Activated CD4-positive, alpha-beta T cell treated with anti-CD3 and anti-CD28 coated beads, Interleukin-2, amount 10 ng/mL, durations not matched to agents 7 days and 5 days (primary cell): Measurements from ENCODE around the gene PIGC. TPM values are rescaled to one million over a fixed set of nuclear protein-coding genes. Genes with fewer than 3 reads are reported as not detected.
A peak's percentile ranks its signal among the peaks of the same experiment; 100 is the strongest.

Experiments
- CTCF ChIA-PET: fragments of 350-600 bp; sonication (Branson Sonifier 250); formaldehyde crosslinking; loops from one replicate; lab custom pipeline; 2021; ENCODE audit warnings: antibody characterized with exemption; lab: Charles Lee
- POLR2A ChIA-PET: fragments of 350-600 bp; sonication (Branson Sonifier 250); formaldehyde crosslinking; loops from one replicate; lab custom pipeline; 2021; ENCODE audit warnings: antibody characterized with exemption; lab: Charles Lee
- DNase-seq: peaks from one replicate; pipeline ENCODE4 v3.0.0-alpha.2; 2020
- H3K27ac Mint-ChIP-seq: one replicate; pipeline ENCODE4 v1.8.0; 2021; ENCODE audit warnings: mild to moderate bottlenecking, moderate library complexity, mixed read lengths
- H3K27me3 Mint-ChIP-seq: one replicate; pipeline ENCODE4 v1.8.0; 2021; ENCODE audit warnings: mixed read lengths
- H3K36me3 Mint-ChIP-seq: one replicate; pipeline ENCODE4 v1.8.0; 2021; ENCODE audit warnings: low read depth, mixed read lengths
- H3K4me1 Mint-ChIP-seq: one replicate; pipeline ENCODE4 v1.8.0; 2021; ENCODE audit warnings: mixed read lengths
- H3K4me3 Mint-ChIP-seq: one replicate; pipeline ENCODE4 v1.8.0; 2021; ENCODE audit warnings: mild to moderate bottlenecking, moderate library complexity, mixed read lengths
- H3K9me3 Mint-ChIP-seq: one replicate; pipeline ENCODE4 v1.8.0; 2021; ENCODE audit warnings: mixed read lengths
- total RNA-seq, 2 experiments: library from RNA; stranded (reverse); gene quantifications; one replicate each; pipeline ENCODE4 v1.2.3, GENCODE V29; 2021

Gene PIGC
- total RNA-seq, 2 experiments from 2014 or later, result 28.6 to 32.7 TPM

DNA sequence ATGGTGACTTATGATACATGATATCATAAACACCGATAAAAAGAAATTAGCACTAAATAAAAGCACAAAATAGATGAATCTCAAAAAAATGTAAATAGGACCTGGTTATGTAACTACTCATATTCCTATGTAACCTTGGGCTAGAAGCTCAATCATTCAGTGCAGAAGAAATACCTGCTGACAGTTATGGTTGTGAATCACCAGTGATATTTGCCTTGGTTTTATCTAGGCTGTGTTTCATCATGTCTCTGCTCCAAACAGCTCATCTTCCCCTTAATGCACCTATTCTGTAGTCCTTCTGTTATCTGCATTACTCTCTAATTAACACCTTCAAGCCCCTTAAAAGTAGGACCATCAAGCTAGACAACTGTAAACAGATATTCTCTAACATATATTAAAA is 16.3 kb upstream of the PIGC start:
- no peak overlapping the region for H3K27ac Mint-ChIP-seq
- no peak overlapping the region for H3K4me3 Mint-ChIP-seq
- ChIA-PET POLR2A (no interaction called here), CTCF (no interaction called here)
- H3K36me3 Mint-ChIP-seq, result no peaks in the 10 kb centered on the region
- peaks cover 4% of the 10 kb centered on the region for H3K4me1 Mint-ChIP-seq
- peaks cover 27% of the 10 kb centered on the region for H3K27me3 Mint-ChIP-seq
- no peaks in the 10 kb centered on the region for H3K9me3 Mint-ChIP-seq
- DNase-seq, result no peak

DNA sequence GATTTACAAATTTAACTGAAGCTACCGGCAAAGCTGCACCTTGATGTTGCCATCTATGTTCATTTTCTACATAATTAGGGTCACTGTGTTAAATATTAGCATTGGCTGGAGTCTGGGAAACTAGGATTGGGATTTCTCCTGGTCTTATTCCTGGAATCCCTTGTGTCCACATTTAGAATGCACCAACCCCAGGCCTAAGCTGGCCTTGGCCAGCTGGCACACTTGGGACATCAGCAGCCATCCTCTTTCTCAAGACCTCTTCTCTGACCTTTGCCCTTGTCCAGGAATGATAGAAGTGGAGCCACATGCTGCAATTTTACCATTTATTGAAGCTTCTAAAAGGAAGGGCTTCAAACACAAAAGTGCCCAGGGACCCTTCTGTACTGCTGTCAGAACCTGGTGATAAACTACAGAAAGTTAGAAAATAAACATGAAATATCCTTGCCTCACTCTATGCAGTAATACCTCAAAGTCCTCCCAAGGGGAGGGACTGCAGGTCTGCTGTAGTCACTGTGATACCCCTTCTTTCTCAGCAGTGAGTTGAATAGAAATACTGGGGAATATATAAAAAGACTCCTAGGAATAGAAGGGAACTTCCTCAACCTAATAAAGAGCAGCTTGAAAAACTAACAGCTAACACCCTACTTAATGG is 13.7 kb upstream of the PIGC start:
- Mint-ChIP-seq H3K27me3 (peaks cover 27% of the 10 kb centered on the region), H3K4me3 (no peak overlapping the region), H3K9me3 (no peaks in the 10 kb centered on the region), H3K36me3 (no peaks in the 10 kb centered on the region), H3K4me1 (no peaks in the 10 kb centered on the region), H3K27ac (no peak overlapping the region)
- ChIA-PET CTCF (interaction anchor here (1.4 to 2.8 kb wide), 4 partner anchors 8 to 14 kb away, joined by 3 to 8 read pairs (median 6); partner anchors contain the start of gene PIGC), POLR2A (no interaction called here)
- no peak for DNase-seq

DNA sequence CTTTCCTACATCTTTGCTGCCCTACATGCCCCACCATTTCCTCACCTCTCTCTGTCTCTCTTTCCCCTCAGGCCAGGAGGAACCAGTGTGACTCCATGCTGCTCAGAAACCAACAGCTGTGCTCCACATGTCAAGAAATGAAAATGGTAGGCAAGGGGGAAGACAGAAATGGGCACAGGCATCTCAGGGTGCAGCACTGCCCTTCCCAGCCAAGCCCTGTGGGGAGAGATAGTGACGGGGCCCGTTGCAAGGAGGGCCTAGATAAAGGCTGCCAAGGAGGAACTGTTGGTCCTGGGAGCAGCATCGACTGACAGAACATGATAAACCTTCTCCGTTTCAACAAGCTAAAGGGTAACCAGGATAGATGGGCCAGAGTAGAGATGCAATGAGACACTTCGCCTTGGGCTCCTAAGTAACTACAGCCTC is 12.5 kb upstream of the PIGC start:
- POLR2A ChIA-PET, result no interaction called here

DNA sequence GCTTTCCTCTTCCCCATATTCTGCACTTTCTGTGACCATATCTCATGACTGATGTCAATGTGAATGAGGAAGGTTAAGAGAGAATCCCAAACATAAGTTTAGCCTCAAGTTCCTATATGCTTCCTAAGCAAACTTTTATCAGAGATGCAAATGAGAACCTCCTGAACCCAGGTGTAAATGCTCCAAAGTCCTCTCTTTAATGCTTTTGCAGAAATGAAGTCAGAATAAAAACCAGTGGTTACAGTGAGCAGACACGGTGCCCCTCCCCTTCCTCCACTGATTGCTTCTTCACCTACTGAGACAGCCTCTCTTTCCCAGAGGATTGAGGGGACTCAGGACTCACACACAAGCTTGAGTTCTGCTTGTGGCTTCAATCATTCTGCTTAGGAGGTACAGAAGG is 11.6 kb upstream of the PIGC start:
- no peak overlapping the region for H3K4me3 Mint-ChIP-seq
- no peak for DNase-seq
- no peak overlapping the region for H3K27ac Mint-ChIP-seq
- no peaks in the 10 kb centered on the region for H3K9me3 Mint-ChIP-seq
- no peaks in the 10 kb centered on the region for H3K36me3 Mint-ChIP-seq
- H3K4me1 Mint-ChIP-seq, result peaks cover 13% of the 10 kb centered on the region
- ChIA-PET CTCF (interaction anchor here (1.1 kb wide), 1 partner anchor 11 kb away, joined by 4 read pairs; the partner anchor contains the start of gene PIGC), POLR2A (no interaction called here)
- H3K27me3 Mint-ChIP-seq, result peaks cover 16% of the 10 kb centered on the region

More for the DNA sequence above, 12.5 kb upstream of the PIGC start:
- CTCF ChIA-PET, result interaction anchor here (0.7 to 2.8 kb wide), 4 partner anchors 9 to 817 kb away, joined by 3 to 7 read pairs (median 4); partner anchors contain the start of gene PIGC
- no peak for DNase-seq
- Mint-ChIP-seq H3K4me3 (no peak overlapping the region), H3K36me3 (no peaks in the 10 kb centered on the region), H3K27ac (no peak overlapping the region), H3K9me3 (no peaks in the 10 kb centered on the region), H3K4me1 (peaks cover 4% of the 10 kb centered on the region), H3K27me3 (peaks cover 23% of the 10 kb centered on the region)

DNA sequence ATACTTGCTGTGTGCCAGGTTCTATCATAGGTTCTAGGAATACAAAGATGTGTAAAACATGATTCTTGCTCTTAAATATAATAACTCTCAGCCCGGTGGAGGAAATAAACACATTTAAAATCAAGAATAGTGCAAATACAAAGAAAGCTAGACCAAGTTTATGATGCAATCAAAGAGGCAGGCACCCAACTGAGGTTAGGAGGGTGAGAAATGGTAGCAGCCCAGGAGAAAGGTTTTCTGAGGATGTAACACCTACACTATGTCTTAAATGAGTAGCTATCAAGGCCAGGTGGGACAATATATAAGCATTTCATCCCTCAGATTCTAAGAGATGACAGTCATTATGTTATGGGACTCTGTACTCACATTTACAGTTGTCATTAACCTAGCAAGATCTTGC is 9.7 kb upstream of the PIGC start:
- H3K36me3 Mint-ChIP-seq, result no peaks in the 10 kb centered on the region
- ChIA-PET POLR2A (no interaction called here), CTCF (interaction anchor here (1.1 kb wide), 1 partner anchor 10 kb away, joined by 4 read pairs; the partner anchor contains the start of gene PIGC)
- H3K4me1 Mint-ChIP-seq, result peaks cover 27% of the 10 kb centered on the region
- no peaks in the 10 kb centered on the region for H3K9me3 Mint-ChIP-seq
- DNase-seq, result no peak
- no peaks in the 10 kb centered on the region for H3K27me3 Mint-ChIP-seq
- no peak overlapping the region for H3K27ac Mint-ChIP-seq
- H3K4me3 Mint-ChIP-seq, result no peak overlapping the region

DNA sequence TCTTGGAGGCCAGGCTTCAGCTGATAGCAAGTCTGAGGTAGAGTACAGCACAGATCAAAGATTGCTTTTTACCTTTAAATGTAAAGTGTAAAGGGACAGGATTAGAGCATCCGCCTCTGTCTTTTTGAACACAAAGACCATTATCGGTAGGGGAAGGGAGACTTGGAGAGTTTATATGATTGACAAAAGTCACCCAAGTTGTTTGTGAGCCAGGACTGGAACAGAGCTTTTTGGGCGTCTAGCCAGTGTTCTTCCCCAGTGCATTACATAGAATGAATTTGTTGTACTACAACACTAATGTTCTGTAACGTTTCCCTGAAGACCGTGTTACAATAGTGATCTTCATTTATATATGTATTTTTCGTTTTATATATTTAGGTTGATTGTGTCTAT is 9.3 kb upstream of the PIGC start:
- H3K36me3 Mint-ChIP-seq, result no peaks in the 10 kb centered on the region
- peaks cover 27% of the 10 kb centered on the region for H3K4me1 Mint-ChIP-seq
- no peaks in the 10 kb centered on the region for H3K27me3 Mint-ChIP-seq
- ChIA-PET CTCF (interaction anchor here (0.8 kb wide), 1 partner anchor 10 kb away, joined by 3 read pairs; the partner anchor contains the start of gene PIGC), POLR2A (no interaction called here)
- no peak overlapping the region for H3K4me3 Mint-ChIP-seq
- H3K9me3 Mint-ChIP-seq, result no peaks in the 10 kb centered on the region
- no peak for DNase-seq
- H3K27ac Mint-ChIP-seq, result no peak overlapping the region

DNA sequence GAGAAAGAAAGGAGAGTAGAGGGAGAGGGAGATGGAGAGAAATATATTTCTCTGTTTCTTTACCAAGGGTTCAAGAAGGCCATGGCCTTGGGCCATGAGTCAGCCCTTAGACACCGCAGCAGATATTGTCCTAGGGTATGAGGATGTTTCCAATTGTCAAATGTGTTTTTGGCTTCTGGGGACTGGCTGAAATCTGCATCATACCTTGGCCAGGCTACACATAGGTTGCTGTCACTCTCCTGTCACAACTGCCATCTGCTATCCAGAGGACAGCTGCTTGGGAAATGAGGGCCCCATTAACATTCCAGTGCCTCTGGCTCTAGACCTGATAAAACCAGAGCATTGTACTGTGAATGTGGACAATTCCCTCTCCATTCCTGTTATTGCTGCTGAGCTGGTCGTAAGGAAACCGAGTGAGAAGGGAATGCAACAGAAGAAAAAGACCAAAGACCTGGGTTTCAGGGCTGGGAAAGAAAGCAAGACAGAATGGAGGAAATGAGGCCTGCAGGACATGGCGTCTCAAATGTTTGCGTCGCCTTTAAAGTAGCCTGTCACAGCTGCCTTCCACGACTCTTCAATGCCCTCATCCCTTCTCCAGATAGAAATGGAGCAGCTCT is 8.8 kb upstream of the PIGC start:
- Mint-ChIP-seq H3K4me1 (peaks cover 27% of the 10 kb centered on the region), H3K36me3 (no peaks in the 10 kb centered on the region), H3K27me3 (peaks cover 2% of the 10 kb centered on the region), H3K4me3 (no peak overlapping the region), H3K27ac (no peak overlapping the region), H3K9me3 (no peaks in the 10 kb centered on the region)
- DNase-seq, result no peak
- ChIA-PET POLR2A (no interaction called here), CTCF (interaction anchor here (0.8 kb wide), 1 partner anchor 9 kb away, joined by 3 read pairs; the partner anchor contains the start of gene PIGC)

DNA sequence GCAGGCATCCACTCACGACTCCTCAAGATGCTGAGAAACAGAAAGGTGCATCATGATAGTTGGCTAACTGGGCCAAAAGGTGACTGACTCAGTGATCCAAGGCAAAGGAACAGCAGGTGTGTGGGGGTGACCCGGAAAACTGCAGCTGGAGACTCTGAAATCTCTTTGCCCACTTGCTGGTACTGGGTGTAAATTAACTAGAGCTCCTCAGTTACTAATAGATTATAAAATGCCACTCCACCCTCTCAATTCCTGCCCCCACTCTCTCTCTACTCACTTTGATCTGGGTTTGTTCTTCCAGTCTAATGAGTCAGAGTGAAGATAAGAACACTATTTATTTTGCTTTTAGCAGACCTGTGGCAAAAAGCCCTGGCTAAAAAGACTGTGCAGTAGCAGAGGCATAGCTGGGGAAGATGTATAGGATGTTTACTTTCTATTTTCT is 7.2 kb upstream of the PIGC start:
- POLR2A ChIA-PET, result no interaction called here
- DNase-seq, result no peak
- H3K9me3 Mint-ChIP-seq, result no peaks in the 10 kb centered on the region
- H3K27ac Mint-ChIP-seq, result no peak overlapping the region
- H3K4me3 Mint-ChIP-seq, result no peak overlapping the region
- no peaks in the 10 kb centered on the region for H3K36me3 Mint-ChIP-seq
- H3K27me3 Mint-ChIP-seq, result peaks cover 3% of the 10 kb centered on the region
- H3K4me1 Mint-ChIP-seq, result peaks cover 27% of the 10 kb centered on the region
- CTCF ChIA-PET, result interaction anchor here (0.7 to 1.1 kb wide), 3 partner anchors 8 to 748 kb away, joined by 3 read pairs; no protein-coding TSS in a partner anchor

DNA sequence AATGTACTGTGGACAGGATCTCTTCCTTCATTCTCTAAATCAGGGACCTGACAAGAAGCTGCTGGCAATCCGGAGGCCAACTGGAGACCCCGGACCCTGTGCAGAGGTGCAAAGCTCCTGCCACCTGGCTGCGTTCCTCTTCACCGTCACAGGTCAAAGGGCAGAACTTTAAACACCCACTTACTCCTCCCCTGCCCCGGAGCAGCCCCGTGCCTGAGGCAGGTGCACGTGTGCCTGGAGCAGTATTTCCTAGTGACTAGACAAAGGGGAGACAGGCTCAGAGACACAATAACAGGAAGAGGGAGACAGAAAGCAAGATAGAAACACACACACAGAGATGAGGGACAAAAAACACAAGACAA is 6.6 kb upstream of the PIGC start:
- ChIA-PET CTCF (interaction anchor here (0.9 to 1.4 kb wide), 5 partner anchors 8 to 748 kb away, joined by 3 to 4 read pairs (median 3); no protein-coding TSS in a partner anchor), POLR2A (no interaction called here)
- no peak for DNase-seq
- no peaks in the 10 kb centered on the region for H3K9me3 Mint-ChIP-seq
- H3K4me3 Mint-ChIP-seq, result no peak overlapping the region
- H3K4me1 Mint-ChIP-seq, result peaks cover 27% of the 10 kb centered on the region
- no peak overlapping the region for H3K27ac Mint-ChIP-seq
- peaks cover 3% of the 10 kb centered on the region for H3K27me3 Mint-ChIP-seq
- H3K36me3 Mint-ChIP-seq, result no peaks in the 10 kb centered on the region

DNA sequence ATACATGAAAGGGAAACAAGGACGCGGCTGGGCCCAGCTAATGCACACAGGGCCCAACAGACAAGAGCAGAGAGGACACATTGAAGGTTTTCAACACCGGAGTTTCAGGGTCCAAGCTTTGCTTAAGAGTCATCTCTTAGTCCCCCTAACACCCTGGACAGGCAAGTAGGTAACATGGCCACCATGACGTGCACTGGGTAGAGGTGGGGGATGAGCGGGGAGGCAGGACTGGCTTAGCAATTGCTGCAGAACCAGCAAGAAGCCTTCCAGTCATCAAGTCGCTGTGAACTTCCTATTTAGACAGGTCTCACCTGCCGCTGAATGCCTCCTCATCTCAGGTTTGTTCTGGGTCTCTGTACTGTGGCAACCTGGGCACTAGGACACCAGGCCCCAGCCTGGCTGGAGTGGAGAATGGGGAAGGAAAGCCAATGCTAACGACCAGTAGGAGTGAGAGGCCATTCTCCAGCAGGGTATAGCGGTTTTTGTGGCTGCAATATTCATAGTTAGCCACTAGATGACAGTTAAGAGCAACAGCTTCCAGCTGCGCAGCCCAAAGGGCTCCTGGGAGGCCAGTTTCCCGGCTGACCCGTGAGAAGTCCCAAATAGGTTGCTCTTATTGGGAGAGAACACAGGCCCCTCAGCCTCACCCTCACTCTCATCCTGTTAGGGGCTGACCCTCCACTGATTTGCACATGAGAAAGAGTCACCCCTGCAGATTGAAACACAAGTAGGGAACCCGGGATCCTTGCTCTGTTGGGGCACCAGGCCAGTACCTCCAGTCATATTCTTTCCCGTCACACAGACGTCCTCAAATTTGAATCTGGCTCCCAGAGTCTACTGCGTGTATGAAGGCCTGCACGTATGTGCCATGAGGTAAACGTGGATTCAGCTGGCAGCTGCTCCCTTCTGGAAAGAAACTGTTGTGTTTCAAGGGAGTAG is 6.0 kb upstream of the PIGC start:
- Mint-ChIP-seq H3K4me3 (no peak overlapping the region), H3K4me1 (peaks cover 27% of the 10 kb centered on the region), H3K27ac (no peak overlapping the region), H3K27me3 (peaks cover 3% of the 10 kb centered on the region), H3K36me3 (no peaks in the 10 kb centered on the region), H3K9me3 (no peaks in the 10 kb centered on the region)
- DNase-seq, result peak; percentile 43
- CTCF ChIA-PET, result interaction anchor here (0.9 to 1.4 kb wide), 5 partner anchors 9 to 749 kb away, joined by 3 to 4 read pairs (median 3); no protein-coding TSS in a partner anchor
- POLR2A ChIA-PET, result no interaction called here

DNA sequence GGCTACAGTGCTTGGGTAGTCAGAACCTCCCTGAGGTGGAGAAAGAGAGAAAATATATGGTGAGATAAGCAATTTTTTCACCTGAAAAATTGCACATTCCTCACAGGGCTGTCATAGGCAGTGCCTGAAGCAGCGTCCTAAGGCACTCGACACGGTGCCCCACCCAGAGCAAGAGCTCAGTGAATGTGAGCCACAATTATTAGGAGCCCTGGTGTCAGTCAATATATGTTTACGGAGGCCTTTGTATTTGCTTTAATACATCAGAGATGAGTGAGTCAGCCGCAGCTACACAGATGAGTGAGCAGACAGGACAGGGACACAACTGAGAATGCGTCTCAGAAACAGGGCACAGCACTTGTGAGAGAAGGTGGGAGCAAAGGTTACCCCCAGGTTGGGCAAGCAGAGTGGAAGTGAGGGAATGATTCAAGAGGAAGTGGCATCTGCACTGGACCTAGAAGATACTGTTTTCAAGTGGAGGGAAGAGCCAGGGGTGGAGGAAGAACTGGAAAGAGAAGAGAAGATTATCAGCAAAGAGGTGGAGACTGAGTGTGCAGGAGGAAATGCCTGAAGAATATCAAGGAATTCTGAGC is 5.2 kb upstream of the PIGC start:
- Mint-ChIP-seq H3K4me1 (peaks cover 33% of the 10 kb centered on the region), H3K27me3 (peaks cover 3% of the 10 kb centered on the region), H3K36me3 (no peaks in the 10 kb centered on the region), H3K9me3 (no peaks in the 10 kb centered on the region), H3K4me3 (no peak overlapping the region), H3K27ac (no peak overlapping the region)
- DNase-seq, result no peak
- POLR2A ChIA-PET, result no interaction called here
- CTCF ChIA-PET, result interaction anchor here (0.6 to 1.4 kb wide), 2 partner anchors 9 to 32 kb away, joined by 3 read pairs; no protein-coding TSS in a partner anchor

DNA sequence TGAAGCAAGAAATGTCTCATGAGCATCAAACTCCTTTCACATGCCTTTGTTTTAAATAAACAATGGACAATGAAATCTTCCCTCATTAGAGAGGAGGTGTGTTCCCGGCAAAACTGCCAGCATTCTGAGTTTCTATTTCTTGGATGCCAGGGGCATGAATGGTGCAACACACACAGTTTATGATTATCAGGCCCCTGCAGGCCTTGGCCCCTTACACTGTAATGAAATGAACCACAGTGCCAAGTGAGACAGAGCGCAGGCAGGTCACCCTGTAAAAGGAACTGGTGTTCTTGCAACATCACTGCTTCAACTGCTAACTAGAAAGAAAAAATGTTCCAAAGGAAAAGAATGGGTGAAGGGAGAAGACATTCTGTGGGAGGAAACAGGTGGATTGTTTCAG is 3.8 kb upstream of the PIGC start:
- no peak overlapping the region for H3K27ac Mint-ChIP-seq
- peaks cover 3% of the 10 kb centered on the region for H3K27me3 Mint-ChIP-seq
- peaks cover 5% of the 10 kb centered on the region for H3K36me3 Mint-ChIP-seq
- DNase-seq, result no peak
- peaks cover 42% of the 10 kb centered on the region for H3K4me1 Mint-ChIP-seq
- H3K9me3 Mint-ChIP-seq, result no peaks in the 10 kb centered on the region
- H3K4me3 Mint-ChIP-seq, result no peak overlapping the region
- ChIA-PET CTCF (no interaction called here), POLR2A (no interaction called here)
